ENCODE results near the gene EVC2.
"Not testable (repeated sequence)": the region's sequence is repeated elsewhere in the genome, so short reads cannot be mapped to it uniquely, and the experiment has no call there.

The EVC2 gene

DNA sequence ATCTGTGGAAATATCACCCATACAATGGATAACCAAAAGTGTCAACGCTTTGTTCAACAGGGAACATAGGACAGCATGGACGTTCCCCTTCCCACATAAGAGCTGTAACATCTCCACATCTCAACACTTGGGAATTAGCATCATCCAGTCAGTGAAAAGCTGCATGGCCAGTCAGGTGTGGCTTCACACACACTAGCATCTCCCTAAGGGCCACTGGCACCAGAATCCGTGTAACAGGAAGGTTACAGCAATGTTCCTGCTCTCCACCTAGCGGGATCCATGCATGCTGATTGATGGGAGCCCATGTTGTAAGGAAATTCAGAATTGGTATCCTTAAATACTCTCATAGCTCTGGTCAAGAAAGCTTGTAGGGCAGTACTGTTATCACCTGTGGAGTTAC is 78.8 kb downstream of the EVC2 start:
- no peaks in the 10 kb centered on the region for H3K9me3 ChIP-seq (ENCODE audit: control insufficient read depth, low read length)
- no peaks in the 10 kb centered on the region for H3K36me3 ChIP-seq (ENCODE audit: control insufficient read depth, insufficient read depth, low read length)
- no peaks in the 10 kb centered on the region for H3K4me1 ChIP-seq (ENCODE audit: control insufficient read depth, insufficient read depth, low read length)
- H3K4me3 ChIP-seq (ENCODE audit: low read length) = no peak overlapping the region
- H3K27me3 ChIP-seq (ENCODE audit: control insufficient read depth, insufficient read depth, low read length) = no peaks in the 10 kb centered on the region
- no peak overlapping the region for H3K9ac ChIP-seq (ENCODE audit: low read length)

DNA sequence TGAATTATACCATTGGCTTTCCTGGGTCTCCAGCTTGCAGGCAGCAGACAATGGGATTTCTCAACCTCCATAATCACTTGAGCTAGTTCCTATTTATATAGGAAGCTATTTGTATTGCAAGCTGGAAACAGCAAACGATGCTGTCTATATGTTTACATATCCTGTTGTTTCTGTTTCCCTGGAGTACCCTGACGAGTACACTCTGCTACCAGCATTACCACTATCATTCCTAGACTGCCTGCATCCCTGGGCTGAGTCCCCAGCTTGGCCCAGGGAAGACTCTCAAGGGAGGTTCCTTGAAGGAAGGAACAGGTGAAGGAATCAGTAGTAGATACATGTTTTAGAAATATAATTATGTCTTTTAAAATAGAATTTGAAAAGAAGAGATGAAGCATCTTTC is 81.4 kb downstream of the EVC2 start:
- Histone ChIP-seq H3K36me3 (ENCODE audit: control insufficient read depth, insufficient read depth, low read length) (no peaks in the 10 kb centered on the region), H3K9me3 (ENCODE audit: control insufficient read depth, low read length) (no peaks in the 10 kb centered on the region), H3K4me1 (ENCODE audit: control insufficient read depth, insufficient read depth, low read length) (no peaks in the 10 kb centered on the region), H3K9ac (ENCODE audit: low read length) (no peak overlapping the region), H3K4me3 (ENCODE audit: low read length) (no peak overlapping the region), H3K27me3 (ENCODE audit: control insufficient read depth, insufficient read depth, low read length) (no peaks in the 10 kb centered on the region)

DNA sequence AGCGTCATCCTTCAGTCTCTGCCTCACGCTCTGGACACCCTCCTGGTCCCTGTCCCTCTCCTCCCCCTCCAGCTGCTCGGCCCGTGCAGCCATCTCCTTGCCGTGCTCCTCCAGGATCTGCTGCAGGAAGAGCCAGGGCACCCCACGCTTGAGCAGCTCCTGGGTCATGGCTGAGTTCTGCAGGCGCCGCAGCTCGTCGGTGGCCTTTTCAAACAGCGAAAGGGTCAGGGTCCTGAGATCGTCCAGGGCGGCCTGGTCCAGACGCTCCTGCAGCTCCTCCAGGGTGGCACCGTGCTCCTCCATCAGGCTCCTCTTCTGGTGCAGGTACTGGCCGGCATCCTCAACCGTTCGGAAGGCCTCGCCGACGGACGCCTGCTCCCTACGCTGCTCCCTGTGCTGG is 85.8 kb downstream of the EVC2 start:
- H3K36me3 ChIP-seq (ENCODE audit: control insufficient read depth, insufficient read depth, low read length) = no peaks in the 10 kb centered on the region
- H3K27me3 ChIP-seq (ENCODE audit: control insufficient read depth, insufficient read depth, low read length) = no peaks in the 10 kb centered on the region
- H3K4me3 ChIP-seq (ENCODE audit: low read length) = no peak overlapping the region
- H3K9ac ChIP-seq (ENCODE audit: low read length) = no peak overlapping the region
- H3K4me1 ChIP-seq (ENCODE audit: control insufficient read depth, insufficient read depth, low read length) = no peaks in the 10 kb centered on the region
- no peaks in the 10 kb centered on the region for H3K9me3 ChIP-seq (ENCODE audit: control insufficient read depth, low read length)

DNA sequence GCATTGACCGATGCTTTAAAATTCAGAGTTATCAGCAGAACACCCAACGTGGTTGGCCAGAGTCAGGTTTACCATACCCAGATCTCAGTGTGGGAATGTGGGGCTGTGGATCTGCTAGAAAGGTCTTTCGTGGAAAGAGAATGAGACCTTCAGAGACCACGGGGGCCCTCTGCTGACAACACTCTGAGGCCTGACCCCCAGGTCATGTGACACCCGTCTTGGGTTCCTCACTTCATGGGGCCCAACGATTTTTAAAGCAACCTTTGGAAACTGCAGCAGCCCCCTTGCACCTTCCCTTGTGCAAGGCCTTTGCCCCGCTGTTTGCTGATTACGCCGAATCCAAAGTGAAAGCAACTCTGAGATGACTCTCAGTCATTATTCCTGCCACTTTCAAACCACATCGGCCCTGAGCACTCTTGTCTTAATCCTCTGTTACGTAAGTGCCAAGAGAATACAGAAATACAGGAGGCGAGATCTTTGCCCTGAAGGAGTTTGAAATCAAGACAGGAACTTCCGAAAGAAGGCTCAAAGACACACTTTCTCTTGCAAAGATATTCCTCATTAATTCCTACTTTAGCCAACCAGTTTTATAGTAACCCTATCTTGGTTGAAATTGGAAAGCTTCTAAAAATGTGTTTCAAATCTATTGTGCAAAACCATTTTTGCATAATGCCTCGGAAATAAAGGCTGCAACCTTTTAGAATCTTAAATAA is 88.3 kb downstream of the EVC2 start:
- Histone ChIP-seq H3K4me3 (ENCODE audit: low read length) (no peak overlapping the region), H3K4me1 (ENCODE audit: control insufficient read depth, insufficient read depth, low read length) (no peaks in the 10 kb centered on the region), H3K9ac (ENCODE audit: low read length) (no peak overlapping the region), H3K27me3 (ENCODE audit: control insufficient read depth, insufficient read depth, low read length) (no peaks in the 10 kb centered on the region), H3K36me3 (ENCODE audit: control insufficient read depth, insufficient read depth, low read length) (no peaks in the 10 kb centered on the region), H3K9me3 (ENCODE audit: control insufficient read depth, low read length) (no peaks in the 10 kb centered on the region)

DNA sequence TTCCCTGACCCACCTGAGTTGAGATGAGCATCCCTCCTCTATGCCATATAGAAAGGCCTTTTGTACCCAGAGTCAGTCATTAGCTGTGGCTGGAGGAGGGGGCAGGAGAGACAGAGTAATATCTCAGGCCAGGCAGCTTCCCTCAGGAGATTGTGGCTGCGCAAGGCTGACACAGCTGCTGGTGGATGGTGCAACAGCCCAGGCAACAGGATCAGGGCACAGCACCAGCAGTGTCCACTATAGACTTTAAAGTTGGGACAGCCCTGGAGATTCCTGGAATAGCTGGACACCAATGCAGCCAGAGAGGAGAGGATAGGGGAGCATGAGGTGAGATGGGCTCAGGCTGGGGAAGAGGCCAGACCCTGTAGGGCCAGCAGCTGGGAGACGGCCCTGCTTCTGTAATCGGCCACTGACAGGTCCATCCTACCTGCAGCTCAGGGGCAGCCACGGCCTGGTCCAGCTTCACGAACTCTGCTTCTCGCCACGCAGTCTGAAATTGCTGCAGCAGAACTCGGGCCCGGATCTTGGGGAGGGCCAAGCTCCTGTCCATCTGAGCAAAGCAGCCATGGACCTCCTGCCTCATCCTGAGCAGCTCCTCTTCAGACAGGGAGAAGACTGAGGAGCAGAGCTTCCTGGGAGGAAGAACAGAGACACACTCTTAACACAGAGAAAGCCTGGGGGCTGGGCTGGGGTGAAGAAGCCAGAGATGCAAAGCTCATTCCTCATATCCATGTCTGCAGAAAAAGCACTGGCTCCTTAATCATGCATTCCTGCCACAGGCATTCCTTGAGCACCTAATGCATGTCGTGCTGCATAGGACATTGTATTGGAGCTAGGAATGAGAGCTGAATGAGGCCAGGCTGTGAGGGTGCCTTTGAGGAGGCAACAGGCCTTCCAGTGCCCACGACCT is 90.1 kb downstream of the EVC2 start:
- no peaks in the 10 kb centered on the region for H3K36me3 ChIP-seq (ENCODE audit: control insufficient read depth, insufficient read depth, low read length)
- no peak overlapping the region for H3K9ac ChIP-seq (ENCODE audit: low read length)
- no peaks in the 10 kb centered on the region for H3K27me3 ChIP-seq (ENCODE audit: control insufficient read depth, insufficient read depth, low read length)

DNA sequence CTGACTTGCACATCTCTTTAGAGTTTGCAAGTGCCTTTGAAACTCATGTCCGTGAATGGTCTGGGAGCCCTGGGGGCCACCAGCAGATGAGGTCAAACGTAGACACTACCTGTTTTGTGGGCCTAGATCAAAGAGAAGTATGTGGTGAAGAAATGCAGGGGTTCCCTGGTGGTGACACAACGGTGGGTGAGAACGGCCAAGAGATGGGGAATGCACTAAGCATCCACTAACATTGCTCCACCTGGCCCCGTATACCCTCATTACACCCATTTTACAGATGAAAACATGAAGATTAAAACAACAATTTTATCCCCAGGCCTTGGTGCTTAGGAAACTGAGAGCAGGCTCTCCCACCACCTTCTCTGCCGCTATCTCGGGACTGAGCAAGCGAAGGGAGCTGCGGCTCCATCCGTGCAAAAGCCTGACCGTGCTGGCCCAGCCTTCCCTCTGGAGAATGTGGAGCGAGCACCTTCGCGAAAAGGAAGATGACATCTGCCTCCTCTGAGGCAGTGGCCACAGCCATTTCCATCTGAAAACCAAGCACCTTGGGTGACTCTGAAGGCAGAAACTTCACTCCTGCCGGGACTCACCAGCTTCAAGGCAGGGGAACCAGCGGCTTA is 91.9 kb downstream of the EVC2 start:
- Histone ChIP-seq H3K9ac (ENCODE audit: low read length) (no peak overlapping the region), H3K27me3 (ENCODE audit: control insufficient read depth, insufficient read depth, low read length) (no peaks in the 10 kb centered on the region), H3K4me1 (ENCODE audit: control insufficient read depth, insufficient read depth, low read length) (no peaks in the 10 kb centered on the region), H3K36me3 (ENCODE audit: control insufficient read depth, insufficient read depth, low read length) (no peaks in the 10 kb centered on the region), H3K9me3 (ENCODE audit: control insufficient read depth, low read length) (no peaks in the 10 kb centered on the region), H3K4me3 (ENCODE audit: low read length) (no peak overlapping the region)

More for the DNA sequence above, 90.1 kb downstream of the EVC2 start:
- no peaks in the 10 kb centered on the region for H3K9me3 ChIP-seq (ENCODE audit: control insufficient read depth, low read length)
- no peak overlapping the region for H3K4me3 ChIP-seq (ENCODE audit: low read length)
- H3K4me1 ChIP-seq (ENCODE audit: control insufficient read depth, insufficient read depth, low read length) = no peaks in the 10 kb centered on the region

DNA sequence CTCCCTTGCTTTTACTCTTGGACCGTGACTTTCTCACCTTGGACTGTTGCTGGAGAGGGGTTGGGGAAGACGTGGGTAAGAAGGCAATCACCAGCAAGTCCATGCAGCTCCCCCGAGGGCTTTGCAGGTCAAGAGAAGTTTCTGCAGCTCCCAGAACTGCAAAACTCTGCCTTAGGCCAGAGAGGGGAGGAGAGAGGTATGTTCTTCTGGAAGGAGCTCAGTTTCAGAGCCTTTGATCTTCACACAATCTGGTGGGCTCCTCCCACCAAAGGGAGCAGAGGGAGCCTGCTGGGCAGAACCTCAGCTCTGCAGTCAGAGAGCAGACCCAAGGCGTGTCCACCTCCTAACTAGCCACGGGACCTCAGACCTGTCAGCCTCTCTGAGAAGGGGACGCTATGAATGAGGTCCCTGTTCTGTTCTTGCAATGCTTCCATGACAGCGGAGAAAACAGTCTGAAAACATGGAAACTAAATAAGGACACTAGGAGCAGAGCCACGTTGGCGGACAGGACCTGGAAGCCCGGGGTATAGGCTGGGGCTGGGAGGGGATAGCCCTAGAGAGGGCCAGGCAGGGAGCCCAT is 92.8 kb downstream of the EVC2 start:
- Histone ChIP-seq H3K4me1 (ENCODE audit: control insufficient read depth, insufficient read depth, low read length) (no peaks in the 10 kb centered on the region), H3K9ac (ENCODE audit: low read length) (no peak overlapping the region), H3K36me3 (ENCODE audit: control insufficient read depth, insufficient read depth, low read length) (no peaks in the 10 kb centered on the region), H3K9me3 (ENCODE audit: control insufficient read depth, low read length) (no peaks in the 10 kb centered on the region), H3K27me3 (ENCODE audit: control insufficient read depth, insufficient read depth, low read length) (no peaks in the 10 kb centered on the region), H3K4me3 (ENCODE audit: low read length) (no peak overlapping the region)

DNA sequence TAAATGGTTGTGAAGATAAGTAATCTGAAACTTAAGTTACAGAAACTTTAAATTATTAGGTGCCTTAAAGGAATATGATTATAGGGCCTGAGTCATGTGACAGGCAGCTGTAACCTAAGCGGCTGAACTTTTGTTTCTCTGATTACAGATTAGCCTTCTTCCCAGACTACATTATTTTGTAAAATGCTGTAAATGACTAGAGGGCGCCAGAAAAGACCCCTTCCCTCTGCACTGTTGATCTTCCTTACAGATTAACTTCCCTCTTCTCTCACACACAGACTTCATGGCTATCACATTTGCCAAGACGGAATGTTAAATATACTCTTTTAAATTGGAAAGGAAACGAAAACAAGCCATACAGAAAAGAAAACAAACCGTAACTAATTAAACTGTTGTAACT is 96.6 kb downstream of the EVC2 start:
- no peak overlapping the region for H3K9ac ChIP-seq (ENCODE audit: low read length)
- H3K9me3 ChIP-seq (ENCODE audit: control insufficient read depth, low read length) = no peaks in the 10 kb centered on the region
- H3K4me3 ChIP-seq (ENCODE audit: low read length) = no peak overlapping the region
- no peaks in the 10 kb centered on the region for H3K36me3 ChIP-seq (ENCODE audit: control insufficient read depth, insufficient read depth, low read length)
- H3K27me3 ChIP-seq (ENCODE audit: control insufficient read depth, insufficient read depth, low read length) = no peaks in the 10 kb centered on the region
- H3K4me1 ChIP-seq (ENCODE audit: control insufficient read depth, insufficient read depth, low read length) = no peaks in the 10 kb centered on the region

DNA sequence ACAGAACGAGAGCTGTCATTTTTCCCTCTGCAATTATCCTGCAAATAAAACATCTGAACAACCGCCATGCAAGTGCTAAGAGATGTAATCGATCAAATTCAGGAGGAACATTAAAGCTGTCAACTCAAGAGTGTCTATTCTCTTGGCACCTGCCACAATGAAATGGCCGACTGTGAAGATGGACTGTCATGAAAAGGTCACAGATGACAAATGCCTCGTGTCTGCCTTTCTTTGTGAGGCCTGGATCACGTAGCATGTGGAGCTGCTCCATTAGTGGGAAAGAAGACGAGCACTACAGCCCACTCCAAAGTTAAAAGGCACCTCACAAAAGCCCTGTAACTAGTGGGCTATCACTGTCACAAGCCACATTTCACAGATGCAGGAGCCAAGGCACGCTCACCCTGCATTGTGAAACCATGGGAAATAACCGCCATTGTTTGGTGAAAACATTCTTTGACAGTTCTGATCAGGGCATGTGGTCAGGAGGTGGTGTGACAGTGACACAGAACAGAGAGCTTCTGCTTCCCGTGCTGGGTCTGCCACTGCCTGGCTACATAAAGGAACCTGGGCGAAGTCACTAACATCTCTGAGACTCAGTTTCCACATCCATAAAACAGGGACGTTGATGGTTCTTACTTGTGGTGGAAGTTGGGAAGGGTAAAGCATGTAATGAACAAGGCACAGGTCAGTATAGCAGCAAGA is 98.9 kb downstream of the EVC2 start:
- Histone ChIP-seq H3K36me3 (ENCODE audit: control insufficient read depth, insufficient read depth, low read length) (no peaks in the 10 kb centered on the region), H3K27me3 (ENCODE audit: control insufficient read depth, insufficient read depth, low read length) (no peaks in the 10 kb centered on the region), H3K9ac (ENCODE audit: low read length) (no peak overlapping the region), H3K9me3 (ENCODE audit: control insufficient read depth, low read length) (no peaks in the 10 kb centered on the region), H3K4me1 (ENCODE audit: control insufficient read depth, insufficient read depth, low read length) (no peaks in the 10 kb centered on the region), H3K4me3 (ENCODE audit: low read length) (no peak overlapping the region)

DNA sequence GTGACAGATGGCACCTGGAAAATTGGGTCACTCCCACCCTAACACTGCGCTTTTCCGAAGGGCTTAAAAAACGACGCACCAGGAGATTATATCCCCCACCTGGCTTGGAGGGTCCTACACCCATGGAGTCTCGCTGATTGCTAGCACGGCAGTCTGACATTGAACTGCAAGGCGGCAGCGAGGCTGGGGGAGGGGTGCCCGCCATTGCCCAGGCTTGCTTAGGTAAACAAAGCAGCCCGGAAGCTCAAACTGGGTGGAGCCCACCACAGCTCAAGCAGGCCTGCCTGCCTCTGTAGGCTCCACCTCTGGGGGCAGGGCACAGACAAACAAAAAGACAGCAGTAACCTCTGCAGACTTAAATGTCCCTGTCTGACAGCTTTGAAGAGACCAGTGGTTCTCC is 114.5 kb downstream of the EVC2 start:
- not testable (repeated sequence) for H3K4me1 ChIP-seq (ENCODE audit: control insufficient read depth, insufficient read depth, low read length); H3K4me3 ChIP-seq (ENCODE audit: low read length); H3K9ac ChIP-seq (ENCODE audit: low read length); H3K36me3 ChIP-seq (ENCODE audit: control insufficient read depth, insufficient read depth, low read length); H3K9me3 ChIP-seq (ENCODE audit: control insufficient read depth, low read length); H3K27me3 ChIP-seq (ENCODE audit: control insufficient read depth, insufficient read depth, low read length)

DNA sequence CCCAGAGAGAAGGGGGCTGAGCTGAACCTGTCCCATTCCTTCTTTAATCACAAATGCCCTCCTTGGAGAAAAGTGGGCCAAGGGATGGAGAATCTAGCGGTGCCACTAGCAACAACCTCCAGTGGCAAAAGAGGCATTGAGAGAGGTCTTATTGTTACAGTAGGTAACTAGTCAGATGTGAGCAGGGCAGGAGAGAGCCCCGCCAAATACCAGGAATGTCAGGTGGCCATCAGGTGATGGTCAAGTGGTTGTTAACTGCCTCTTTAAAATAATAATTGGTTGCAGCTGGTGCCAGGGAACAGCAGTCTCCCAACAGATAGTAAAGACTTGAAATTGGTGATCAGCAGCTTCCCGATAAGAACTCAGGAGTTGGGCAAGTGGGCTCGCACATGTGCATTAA is 116.1 kb downstream of the EVC2 start:
- no peaks in the 10 kb centered on the region for H3K4me1 ChIP-seq (ENCODE audit: control insufficient read depth, insufficient read depth, low read length)
- no peaks in the 10 kb centered on the region for H3K36me3 ChIP-seq (ENCODE audit: control insufficient read depth, insufficient read depth, low read length)
- H3K9ac ChIP-seq (ENCODE audit: low read length) = no peak overlapping the region
- H3K4me3 ChIP-seq (ENCODE audit: low read length) = no peak overlapping the region
- no peaks in the 10 kb centered on the region for H3K27me3 ChIP-seq (ENCODE audit: control insufficient read depth, insufficient read depth, low read length)
- H3K9me3 ChIP-seq (ENCODE audit: control insufficient read depth, low read length) = no peaks in the 10 kb centered on the region
